ENCODE data around the gene CACNA1G.

Gene CACNA1G

GRCh38 chr17:50590946-50591737 is 30.6 kb downstream of the CACNA1G start:
- DNase-seq: no peak

GRCh38 chr17:50593321-50593720 is 32.8 kb downstream of the CACNA1G start:
- no peak for DNase-seq

- no peak for DNase-seq
Measured at GRCh38 chr17:50594128-50594823, 33.8 kb downstream of the CACNA1G start.

- no peak for DNase-seq
Measured at GRCh38 chr17:50594892-50595291, 34.4 kb downstream of the CACNA1G start.

- no peak for DNase-seq
Measured at GRCh38 chr17:50596191-50597037, 35.9 kb downstream of the CACNA1G start.

GRCh38 chr17:50598487-50598886 is 38.0 kb downstream of the CACNA1G start:
- no peak for DNase-seq

- DNase-seq: no peak
Measured at GRCh38 chr17:50599606-50600005, 39.1 kb downstream of the CACNA1G start.

- no peak for DNase-seq
Measured at GRCh38 chr17:50601823-50602375, 41.4 kb downstream of the CACNA1G start.

GRCh38 chr17:50602836-50603235 is 42.3 kb downstream of the CACNA1G start:
- DNase-seq: no peak

- no peak for DNase-seq
Measured at GRCh38 chr17:50603340-50603739, 42.8 kb downstream of the CACNA1G start.

- DNase-seq: peak; percentile 32
Measured at GRCh38 chr17:50604513-50604912, 44.0 kb downstream of the CACNA1G start.

- no peak for DNase-seq
Measured at GRCh38 chr17:50605429-50605828, 44.9 kb downstream of the CACNA1G start.

GRCh38 chr17:50607522-50608175 is 47.1 kb downstream of the CACNA1G start:
- no peak for DNase-seq

GRCh38 chr17:50608700-50609379 is 48.3 kb downstream of the CACNA1G start:
- DNase-seq: no peak

GRCh38 chr17:50609380-50610074 is 49.0 kb downstream of the CACNA1G start:
- no peak for DNase-seq

GRCh38 chr17:50611634-50612033 is 51.1 kb downstream of the CACNA1G start:
- DNase-seq: no peak

- no peak for DNase-seq
Measured at GRCh38 chr17:50612281-50612680, 51.8 kb downstream of the CACNA1G start.

- DNase-seq: no peak
Measured at GRCh38 chr17:50613007-50613992, 52.8 kb downstream of the CACNA1G start.

- no peak for DNase-seq
Measured at GRCh38 chr17:50614471-50615051, 54.0 kb downstream of the CACNA1G start.

- DNase-seq: no peak
Measured at GRCh38 chr17:50615828-50616227, 55.3 kb downstream of the CACNA1G start.

Measured in EL (cell line).